OCI-LY1 (cell line): ENCODE results near the gene DDX24.

Source experiments
- EZH2 ChIP-seq: fragments of 200-600 bp; sonication (generic), shearing (Covaris generic); IDR thresholded peaks from 2 replicates; pipeline ENCODE4 v1.8.0; 2017; ENCODE audit warnings: borderline replicate concordance, mixed run types, mild to moderate bottlenecking, antibody characterized with exemption, low read length, moderate library complexity, mixed read lengths
- TF ChIP-seq, protein P1 (sequence below): fragments of 200-600 bp; sonication (generic), shearing (Covaris generic); IDR thresholded peaks from 2 replicates; pipeline ENCODE4 v1.5.1; 2017; ENCODE audit warnings: mild to moderate bottlenecking, antibody characterized with exemption, low read length, moderate library complexity, mixed read lengths

DNA sequence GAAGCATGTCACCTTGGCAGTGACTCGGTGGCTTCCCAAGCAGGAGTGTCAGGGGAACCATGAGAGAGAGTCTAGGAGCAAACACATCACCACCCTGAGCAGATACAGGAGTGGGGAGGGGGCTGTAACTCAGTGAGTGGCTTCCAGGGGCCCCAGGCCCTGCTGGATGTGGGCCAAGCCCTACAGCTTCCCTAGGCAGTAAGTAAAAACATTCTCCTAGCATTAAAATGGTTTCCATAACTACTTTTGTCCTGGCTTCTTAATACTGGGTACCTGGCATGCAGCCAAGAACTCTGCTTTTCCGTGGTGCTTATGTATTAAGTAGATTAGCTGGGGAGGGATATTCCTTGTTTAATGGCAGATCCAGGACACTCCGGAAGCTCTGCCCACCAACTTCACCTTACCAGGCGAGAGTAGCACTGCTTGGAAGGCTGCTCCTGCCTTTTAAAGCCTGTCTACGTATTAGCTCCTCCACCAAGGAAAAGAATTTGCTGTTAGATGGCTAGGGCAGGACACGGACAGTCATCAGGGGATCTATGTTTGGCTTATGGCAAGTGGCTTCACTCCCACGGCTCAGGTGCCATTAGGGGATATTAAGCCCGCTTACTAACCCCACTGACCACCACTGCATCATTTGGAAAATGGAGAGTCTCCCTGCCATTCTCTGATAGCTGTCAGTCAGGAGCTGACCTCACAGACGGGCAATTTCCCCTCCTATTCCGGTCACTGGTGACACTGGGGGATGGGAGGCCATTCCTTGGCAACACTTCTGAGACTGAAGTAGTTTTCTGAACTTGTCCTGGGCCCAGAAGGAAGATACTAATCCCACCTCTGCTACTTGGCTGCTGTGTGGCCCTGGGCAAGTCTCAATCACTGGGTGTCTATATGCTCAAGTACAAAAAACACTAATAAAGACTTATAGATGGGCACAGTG is 32.0 kb downstream of the DDX24 start:
- TF ChIP-seq, protein P1, sequence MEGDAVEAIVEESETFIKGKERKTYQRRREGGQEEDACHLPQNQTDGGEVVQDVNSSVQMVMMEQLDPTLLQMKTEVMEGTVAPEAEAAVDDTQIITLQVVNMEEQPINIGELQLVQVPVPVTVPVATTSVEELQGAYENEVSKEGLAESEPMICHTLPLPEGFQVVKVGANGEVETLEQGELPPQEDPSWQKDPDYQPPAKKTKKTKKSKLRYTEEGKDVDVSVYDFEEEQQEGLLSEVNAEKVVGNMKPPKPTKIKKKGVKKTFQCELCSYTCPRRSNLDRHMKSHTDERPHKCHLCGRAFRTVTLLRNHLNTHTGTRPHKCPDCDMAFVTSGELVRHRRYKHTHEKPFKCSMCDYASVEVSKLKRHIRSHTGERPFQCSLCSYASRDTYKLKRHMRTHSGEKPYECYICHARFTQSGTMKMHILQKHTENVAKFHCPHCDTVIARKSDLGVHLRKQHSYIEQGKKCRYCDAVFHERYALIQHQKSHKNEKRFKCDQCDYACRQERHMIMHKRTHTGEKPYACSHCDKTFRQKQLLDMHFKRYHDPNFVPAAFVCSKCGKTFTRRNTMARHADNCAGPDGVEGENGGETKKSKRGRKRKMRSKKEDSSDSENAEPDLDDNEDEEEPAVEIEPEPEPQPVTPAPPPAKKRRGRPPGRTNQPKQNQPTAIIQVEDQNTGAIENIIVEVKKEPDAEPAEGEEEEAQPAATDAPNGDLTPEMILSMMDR, result no peak
- TF ChIP-seq EZH2, result no peak
